WI38 (cell line): ENCODE data around the gene MLLT6.
A peak's percentile ranks its signal among the peaks of the same experiment; 100 is the strongest.

ENCODE experiments used
- H3K4me3 ChIP-seq: 2 replicates; pipeline ENCODE4 v1.5.1; 2011; ENCODE audit warnings: low read depth, mild to moderate bottlenecking, control low read depth, low read length
- TF ChIP-seq, protein P1 (sequence below): IDR thresholded peaks from 2 replicates; pipeline ENCODE4 v1.5.1; 2012; ENCODE audit warnings: low read depth, mild to moderate bottlenecking, control low read depth, low read length

Gene MLLT6

DNA sequence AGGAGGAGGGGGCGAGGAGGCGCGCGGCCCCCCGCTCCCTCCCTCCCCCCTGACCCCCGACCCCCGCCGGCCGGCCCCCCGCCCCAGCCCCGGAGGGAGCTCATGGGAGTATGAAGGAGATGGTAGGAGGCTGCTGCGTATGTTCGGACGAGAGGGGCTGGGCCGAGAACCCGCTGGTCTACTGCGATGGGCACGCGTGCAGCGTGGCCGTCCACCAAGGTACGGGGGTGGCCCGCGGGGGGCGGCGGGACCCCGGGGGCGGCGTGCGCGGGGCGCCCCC is 390 bp downstream of the MLLT6 start:
- TF ChIP-seq, protein P1, sequence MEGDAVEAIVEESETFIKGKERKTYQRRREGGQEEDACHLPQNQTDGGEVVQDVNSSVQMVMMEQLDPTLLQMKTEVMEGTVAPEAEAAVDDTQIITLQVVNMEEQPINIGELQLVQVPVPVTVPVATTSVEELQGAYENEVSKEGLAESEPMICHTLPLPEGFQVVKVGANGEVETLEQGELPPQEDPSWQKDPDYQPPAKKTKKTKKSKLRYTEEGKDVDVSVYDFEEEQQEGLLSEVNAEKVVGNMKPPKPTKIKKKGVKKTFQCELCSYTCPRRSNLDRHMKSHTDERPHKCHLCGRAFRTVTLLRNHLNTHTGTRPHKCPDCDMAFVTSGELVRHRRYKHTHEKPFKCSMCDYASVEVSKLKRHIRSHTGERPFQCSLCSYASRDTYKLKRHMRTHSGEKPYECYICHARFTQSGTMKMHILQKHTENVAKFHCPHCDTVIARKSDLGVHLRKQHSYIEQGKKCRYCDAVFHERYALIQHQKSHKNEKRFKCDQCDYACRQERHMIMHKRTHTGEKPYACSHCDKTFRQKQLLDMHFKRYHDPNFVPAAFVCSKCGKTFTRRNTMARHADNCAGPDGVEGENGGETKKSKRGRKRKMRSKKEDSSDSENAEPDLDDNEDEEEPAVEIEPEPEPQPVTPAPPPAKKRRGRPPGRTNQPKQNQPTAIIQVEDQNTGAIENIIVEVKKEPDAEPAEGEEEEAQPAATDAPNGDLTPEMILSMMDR = no peak
- peak overlapping the region; percentile 69 for H3K4me3 ChIP-seq

DNA sequence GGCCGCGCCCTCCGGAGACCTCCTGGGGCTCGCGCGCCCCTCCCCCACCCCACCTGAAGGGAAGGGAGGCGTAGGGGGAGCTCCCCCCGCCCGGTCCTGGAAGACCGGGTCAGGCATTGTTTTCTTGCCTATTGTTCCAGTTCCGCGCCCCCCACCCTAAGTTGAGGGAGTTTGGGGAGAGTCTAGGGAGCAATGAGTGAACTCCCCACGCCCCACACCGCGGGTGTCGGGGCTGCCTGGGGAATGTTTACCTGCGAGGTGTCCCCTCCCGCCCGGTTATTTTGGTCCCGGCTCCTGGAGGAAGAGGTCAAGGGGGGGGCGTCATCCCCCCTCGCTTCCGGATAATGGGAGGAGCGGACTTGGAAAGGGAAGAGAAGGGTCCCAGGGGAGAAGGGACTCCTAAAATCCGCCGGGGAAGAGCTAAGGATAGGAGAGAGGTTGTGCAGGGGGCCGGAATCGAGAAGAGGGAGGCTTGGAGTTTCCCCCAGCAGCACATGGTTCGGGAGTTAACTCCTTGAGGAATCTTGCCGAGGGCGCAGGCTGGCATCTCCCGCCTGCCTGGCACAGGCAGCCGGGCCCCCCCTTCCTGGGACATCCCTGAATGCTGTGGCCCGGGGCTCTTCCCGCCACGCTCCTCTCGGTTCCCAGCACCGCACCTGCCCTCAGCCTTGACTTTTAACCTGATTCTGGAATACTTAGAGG is 881 bp downstream of the MLLT6 start:
- H3K4me3 ChIP-seq = peak overlapping the region; percentile 69
- TF ChIP-seq, protein P1 = no peak

DNA sequence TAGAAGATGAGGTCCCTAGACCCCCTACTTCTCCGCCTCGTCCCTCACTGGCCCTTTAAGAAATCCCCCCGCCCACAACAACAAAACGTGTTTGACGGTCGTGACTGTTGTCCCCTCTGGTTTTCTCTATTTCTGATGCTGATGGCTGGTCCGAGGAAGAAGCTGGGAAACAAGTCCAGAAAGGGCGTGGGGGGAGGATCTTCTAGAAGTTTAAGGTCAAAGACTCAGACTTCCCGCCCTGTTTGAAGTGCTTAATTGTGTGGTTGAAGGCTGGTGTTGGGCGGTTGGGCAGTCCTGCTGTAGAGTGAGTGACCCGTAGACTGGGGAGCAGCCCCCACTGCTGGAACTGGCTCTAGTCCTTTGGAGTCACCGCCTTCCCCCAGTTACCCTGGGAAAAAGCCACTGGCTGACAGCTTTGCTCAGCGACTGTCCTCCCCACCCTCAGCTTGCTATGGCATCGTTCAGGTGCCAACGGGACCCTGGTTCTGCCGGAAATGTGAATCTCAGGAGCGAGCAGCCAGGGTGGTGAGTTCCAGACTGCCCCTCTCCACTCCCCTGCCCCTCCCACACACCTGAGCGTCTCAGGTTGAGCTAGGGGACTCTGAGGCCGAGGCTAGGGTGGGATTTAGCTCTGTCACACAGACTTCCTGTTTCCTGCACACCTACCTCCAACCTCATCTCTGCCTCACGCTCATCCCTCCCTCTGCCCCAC is 1.6 kb downstream of the MLLT6 start:
- TF ChIP-seq, protein P1 = no peak
- H3K4me3 ChIP-seq = peak overlapping the region; percentile 69

DNA sequence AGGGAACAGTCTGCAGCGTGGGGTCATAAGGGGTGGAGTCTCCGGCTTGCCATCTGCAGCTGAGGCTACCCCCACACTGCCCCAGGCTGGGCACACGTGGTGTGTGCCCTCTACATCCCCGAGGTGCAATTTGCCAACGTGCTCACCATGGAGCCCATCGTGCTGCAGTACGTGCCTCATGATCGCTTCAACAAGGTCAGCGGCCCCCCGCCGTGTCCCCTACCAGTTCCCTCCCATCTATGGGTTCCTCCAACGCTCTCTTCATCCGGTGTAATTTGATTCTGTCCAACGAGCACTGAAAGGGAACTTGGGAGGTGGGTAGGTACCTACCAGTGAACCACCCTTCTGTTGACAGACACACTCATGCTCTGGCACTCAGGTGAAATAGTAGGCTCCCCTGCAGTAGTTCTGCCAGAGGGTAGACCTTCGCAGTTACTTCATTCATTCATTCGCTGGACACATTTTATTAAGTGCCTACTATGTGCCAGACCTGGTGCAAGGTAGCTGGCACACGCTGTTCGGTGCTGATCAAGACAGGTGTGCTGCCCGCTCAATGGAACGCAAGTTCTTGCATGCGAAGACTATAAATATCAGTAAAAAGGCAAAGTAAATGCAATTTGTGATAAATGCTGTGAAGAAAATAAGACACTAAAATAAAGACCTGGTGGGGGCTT is 2.7 kb downstream of the MLLT6 start:
- H3K4me3 ChIP-seq = no peak overlapping the region

DNA sequence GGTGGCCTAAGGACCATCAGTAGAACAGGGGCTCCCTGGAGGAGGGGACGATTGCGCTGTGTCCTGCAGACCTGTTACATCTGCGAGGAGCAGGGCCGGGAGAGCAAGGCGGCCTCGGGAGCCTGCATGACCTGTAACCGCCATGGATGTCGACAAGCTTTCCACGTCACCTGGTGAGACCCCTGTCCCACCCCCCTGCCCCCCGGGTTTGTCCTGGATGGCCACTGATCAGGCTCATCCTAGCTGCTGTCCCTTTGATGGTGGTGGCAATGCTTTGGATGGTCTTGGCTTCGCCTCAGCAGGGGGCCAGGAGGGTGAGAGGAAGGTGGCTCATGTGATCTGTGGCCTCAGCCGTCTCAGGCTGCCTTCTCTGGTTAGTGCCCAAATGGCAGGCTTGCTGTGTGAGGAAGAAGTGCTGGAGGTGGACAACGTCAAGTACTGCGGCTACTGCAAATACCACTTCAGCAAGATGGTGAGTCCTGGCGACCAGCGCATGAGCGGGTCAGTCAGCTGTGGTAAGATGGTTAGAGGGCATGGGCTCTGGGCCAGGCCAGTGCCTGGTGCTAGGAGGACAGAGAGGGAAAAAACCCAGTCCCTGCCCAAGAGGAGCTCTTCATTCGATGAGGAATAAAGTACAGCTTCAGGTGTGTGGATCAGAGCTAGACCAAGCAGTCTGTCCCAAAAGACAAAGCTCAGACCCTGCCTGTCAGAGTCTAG is 4.2 kb downstream of the MLLT6 start:
- H3K4me3 ChIP-seq = no peak overlapping the region
- TF ChIP-seq, protein P1 = no peak

More for the DNA sequence above, 2.7 kb downstream of the MLLT6 start:
- TF ChIP-seq, protein P1 = no peak

DNA sequence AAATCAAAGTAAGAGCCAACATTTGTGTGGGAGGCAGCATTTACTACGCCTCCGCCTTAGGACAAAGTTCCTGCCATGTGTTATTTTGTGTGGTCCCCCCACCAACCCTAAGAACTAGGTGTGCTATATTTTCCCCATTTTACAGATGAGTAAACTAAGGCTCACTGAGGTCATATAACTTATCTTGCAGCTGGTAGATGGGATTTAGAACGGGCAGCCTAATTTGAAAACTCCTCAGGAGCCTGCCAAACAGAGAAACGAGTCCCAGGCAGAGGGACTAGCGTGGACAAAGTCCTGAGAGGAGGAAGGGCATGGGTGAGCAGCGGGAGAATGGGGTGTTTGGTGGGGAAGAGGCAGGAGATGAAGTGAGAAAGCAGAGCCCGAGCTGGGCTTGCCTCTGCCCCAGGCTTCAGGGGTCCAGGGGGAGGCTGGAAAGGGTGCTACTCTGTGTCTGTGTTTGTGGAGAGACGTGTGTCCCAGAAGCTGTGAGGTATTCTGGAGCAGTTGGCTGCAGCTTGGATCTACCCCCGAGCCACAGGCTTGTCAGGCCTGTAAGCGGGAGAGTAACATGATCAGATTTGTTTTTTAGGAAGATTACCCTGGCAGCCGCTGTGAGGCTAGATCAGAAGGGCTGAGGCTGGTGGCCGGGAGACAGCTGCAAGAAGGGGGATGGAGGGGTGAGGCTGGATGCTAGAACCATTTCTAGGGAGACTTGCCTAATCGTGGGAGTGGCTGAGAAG is 5.0 kb downstream of the MLLT6 start:
- TF ChIP-seq, protein P1 = no peak
- no peak overlapping the region for H3K4me3 ChIP-seq
